HCT116 (cell line): ENCODE data around the gene PYGL. TPM values are rescaled to one million over a fixed set of nuclear protein-coding genes. Genes with fewer than 3 reads are reported as not detected.
"Not testable (repeated sequence)": the region's sequence is repeated elsewhere in the genome, so short reads cannot be mapped to it uniquely, and the experiment has no call there.

Experiments used
- ATAC-seq: fragments of 200-7000 bp; cut with Tn5 transposase; 2 replicates; pipeline ENCODE4 v1.9.1; 2020; ENCODE audit warnings: mild to moderate bottlenecking, moderate library complexity
- BruUV-seq: library from RNA; stranded (reverse); fragments of 400-500 nt; replicated peaks from 2 replicates; lab custom pipeline; 2021; lab: Mats Ljungman, UMichigan
- CTCF ChIA-PET: fragments of 300-600 bp; sonication (Branson Sonifier 250); formaldehyde crosslinking; loops from one replicate; lab custom pipeline; 2021; ENCODE audit warnings: antibody characterized with exemption; lab: Charles Lee
- POLR2A ChIA-PET: fragments of 300-600, 350-600 bp; sonication (Branson Sonifier 250); formaldehyde crosslinking; loops from one replicate; lab custom pipeline; 2021; ENCODE audit warnings: antibody characterized with exemption; lab: Charles Lee
- RAD21 ChIA-PET, 2 experiments: fragments of 300-600 bp; sonication (Branson Sonifier 250); formaldehyde crosslinking; loops; one replicate each; lab custom pipeline; 2023; ENCODE audit warnings: low total read pairs in 2 of 2; ENCODE audit not compliant: uncharacterized antibody in 2 of 2, unreplicated experiment in 2 of 2, low non-redundant PET in 1 of 2; lab: Charles Lee
- DNase-seq: peaks from one replicate; pipeline ENCODE4 v3.0.0-alpha.2; 2010; ENCODE audit warnings: low read depth, low spot score
- H2AFZ ChIP-seq: fragments of 200-600 bp; shearing (Covaris generic), sonication (generic); 2 replicates; pipeline ENCODE4 v1.6.1; 2017; ENCODE audit warnings: low read depth, mixed run types, mixed read lengths, antibody characterized with exemption, low read length; ENCODE audit not compliant: poor library complexity, severe bottlenecking
- H3K27ac ChIP-seq: 2 replicates; pipeline ENCODE4 v1.5.1; 2012; ENCODE audit warnings: low read depth, low read length
- H3K27me3 ChIP-seq: fragments of 200-600 bp; sonication (generic); 2 replicates; pipeline ENCODE4 v1.6.1; 2016; ENCODE audit warnings: mixed run types, low read length, mixed read lengths; ENCODE audit not compliant: insufficient read depth
- H3K36me3 ChIP-seq, 2 experiments: fragments of 200-500 bp in 1 of 2; fragments of 200-600 bp in 1 of 2; sonication (Bioruptor generic) in 1 of 2; sonication (generic) in 1 of 2; 2 replicates each; pipeline versions ENCODE4 v1.5.1 to v1.6.1; 2014 to 2016; ENCODE audit warnings: low read length in 2 of 2, inconsistent platforms in 1 of 2, mixed read lengths in 1 of 2, mixed run types in 1 of 2; ENCODE audit not compliant: insufficient read depth in 2 of 2, control insufficient read depth in 1 of 2
- H3K4me1 ChIP-seq, 2 experiments: fragments of 200-600 bp in 1 of 2; sonication (generic) in 1 of 2; 2 replicates each; pipeline versions ENCODE4 v1.5.1 to v1.6.1; 2012 to 2017; ENCODE audit warnings: low read length in 2 of 2, inconsistent platforms in 1 of 2, mild to moderate bottlenecking in 1 of 2, mixed read lengths in 1 of 2, mixed run types in 1 of 2, moderate library complexity in 1 of 2; ENCODE audit not compliant: insufficient read depth in 2 of 2, control insufficient read depth in 1 of 2
- H3K4me2 ChIP-seq: fragments of 200-600 bp; sonication (generic); 2 replicates; pipeline ENCODE4 v1.6.1; 2017; ENCODE audit warnings: mixed run types, low read length, mixed read lengths
- H3K4me3 ChIP-seq, 2 experiments: fragments of 200-600 bp in 1 of 2; sonication (generic) in 1 of 2; replicated peaks in 1 of 2; 2 replicates each; pipeline ENCODE4 v1.5.1; 2011 to 2016; ENCODE audit warnings: low read length in 2 of 2, control low read depth in 1 of 2, low read depth in 1 of 2, mild to moderate bottlenecking in 1 of 2, mixed read lengths in 1 of 2, mixed run types in 1 of 2
- H3K79me2 ChIP-seq: fragments of 200-600 bp; sonication (generic); 2 replicates; pipeline ENCODE4 v1.6.1; 2017; ENCODE audit warnings: mild to moderate bottlenecking, mixed run types, low read length, moderate library complexity, mixed read lengths; ENCODE audit not compliant: insufficient read depth
- H3K9ac ChIP-seq: fragments of 200-600 bp; sonication (generic); 2 replicates; pipeline ENCODE4 v1.6.1; 2016; ENCODE audit warnings: low read length, mixed read lengths
- H3K9me2 ChIP-seq: fragments of 200-600 bp; sonication (generic), shearing (Covaris generic); 2 replicates; pipeline ENCODE4 v1.6.1; 2017; ENCODE audit warnings: mixed run types, mild to moderate bottlenecking, moderate library complexity; ENCODE audit not compliant: insufficient read depth
- H3K9me3 ChIP-seq, 2 experiments: fragments of 200-500 bp in 1 of 2; fragments of 200-600 bp in 1 of 2; sonication (Bioruptor generic) in 1 of 2; sonication (generic) in 1 of 2; 2 replicates each; pipeline ENCODE4 v1.6.1; 2014 to 2017; ENCODE audit warnings: low read length in 2 of 2, mixed read lengths in 2 of 2, inconsistent platforms in 1 of 2, low read depth in 1 of 2, mild to moderate bottlenecking in 1 of 2, mixed run types in 1 of 2, moderate library complexity in 1 of 2; ENCODE audit not compliant: control insufficient read depth in 1 of 2, insufficient read depth in 1 of 2
- H4K20me1 ChIP-seq: fragments of 200-600 bp; sonication (generic), shearing (Covaris generic); 2 replicates; pipeline ENCODE4 v1.6.1; 2017; ENCODE audit warnings: mixed run types, mild to moderate bottlenecking, moderate library complexity; ENCODE audit not compliant: insufficient read depth
- CBX3 ChIP-seq: IDR thresholded peaks from 2 replicates; pipeline ENCODE4 v1.6.1; 2012; ENCODE audit warnings: low read depth
- CEBPB ChIP-seq: IDR thresholded peaks from 2 replicates; pipeline ENCODE4 v1.6.1; 2012; ENCODE audit warnings: low read depth
- intact Hi-C: fragments of 100-400 bp; cut with micrococcal nuclease; formaldehyde crosslinking; loops from 2 replicates; pipeline ENCODE4 v1.10.0; 2022
- total RNA-seq: library from RNA; stranded (reverse); gene quantifications from one replicate; pipeline ENCODE4 v1.2.1, GENCODE V29; 2021; ENCODE audit not compliant: unreplicated experiment
- TF ChIP-seq, protein P1 (sequence below), 3 experiments: fragments of 200-600 bp in 1 of 3; sonication (generic) in 1 of 3; IDR thresholded peaks in 2 of 3; conservative IDR thresholded peaks in 1 of 3; 2 replicates each; pipeline ENCODE4 v1.5.1; 2012 to 2017; ENCODE audit warnings: low read depth in 2 of 3, low read length in 2 of 3, antibody characterized with exemption in 1 of 3, borderline replicate concordance in 1 of 3, control low read depth in 1 of 3, mild to moderate bottlenecking in 1 of 3, mixed read lengths in 1 of 3, mixed run types in 1 of 3, moderate library complexity in 1 of 3; ENCODE audit not compliant: insufficient read depth in 1 of 3

The PYGL gene
- total RNA-seq, 1 experiment from 2014 or later = 173 TPM

GRCh38 chr14:50897658-50898175 is 46.6 kb downstream of the PYGL start (continued):
- TF ChIP-seq CBX3 (no peak), CEBPB (no peak)
- TF ChIP-seq, protein P1, sequence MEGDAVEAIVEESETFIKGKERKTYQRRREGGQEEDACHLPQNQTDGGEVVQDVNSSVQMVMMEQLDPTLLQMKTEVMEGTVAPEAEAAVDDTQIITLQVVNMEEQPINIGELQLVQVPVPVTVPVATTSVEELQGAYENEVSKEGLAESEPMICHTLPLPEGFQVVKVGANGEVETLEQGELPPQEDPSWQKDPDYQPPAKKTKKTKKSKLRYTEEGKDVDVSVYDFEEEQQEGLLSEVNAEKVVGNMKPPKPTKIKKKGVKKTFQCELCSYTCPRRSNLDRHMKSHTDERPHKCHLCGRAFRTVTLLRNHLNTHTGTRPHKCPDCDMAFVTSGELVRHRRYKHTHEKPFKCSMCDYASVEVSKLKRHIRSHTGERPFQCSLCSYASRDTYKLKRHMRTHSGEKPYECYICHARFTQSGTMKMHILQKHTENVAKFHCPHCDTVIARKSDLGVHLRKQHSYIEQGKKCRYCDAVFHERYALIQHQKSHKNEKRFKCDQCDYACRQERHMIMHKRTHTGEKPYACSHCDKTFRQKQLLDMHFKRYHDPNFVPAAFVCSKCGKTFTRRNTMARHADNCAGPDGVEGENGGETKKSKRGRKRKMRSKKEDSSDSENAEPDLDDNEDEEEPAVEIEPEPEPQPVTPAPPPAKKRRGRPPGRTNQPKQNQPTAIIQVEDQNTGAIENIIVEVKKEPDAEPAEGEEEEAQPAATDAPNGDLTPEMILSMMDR (IDR thresholded peaks at IDR 0.05 in 2 of 3, conservative IDR thresholded peaks at IDR 0.05 in 1 of 3; ENCODE audit: borderline replicate concordance in 1 of 3, insufficient read depth in 1 of 3, low read depth in 2 of 3, low read length in 2 of 3) = no peak

DNA sequence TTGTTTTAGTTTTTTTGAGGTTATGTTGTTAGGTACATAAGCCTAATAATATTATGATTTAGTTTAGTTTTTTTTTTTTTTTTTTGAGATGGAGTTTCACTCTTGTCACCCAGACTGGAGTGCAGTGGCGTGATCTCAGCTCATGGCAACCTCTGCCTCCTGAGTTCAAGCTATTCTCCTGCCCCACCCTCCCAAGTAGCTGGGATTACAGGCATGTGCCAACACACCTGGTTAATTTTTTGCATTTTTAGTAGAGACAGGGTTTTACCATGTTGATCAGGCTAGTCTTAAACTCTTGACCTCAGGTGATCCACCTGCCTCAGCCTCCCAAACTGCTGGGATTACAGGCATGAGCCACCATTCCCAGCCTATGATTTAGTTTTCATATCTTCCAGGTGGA is 47.3 kb downstream of the PYGL start:
- intact Hi-C loops, H2AFZ ChIP-seq, ATAC-seq, H4K20me1 ChIP-seq, H3K27ac ChIP-seq, DNase-seq, H3K9me3 ChIP-seq, H3K79me2 ChIP-seq, RAD21 ChIA-PET, H3K4me1 ChIP-seq, H3K9me2 ChIP-seq, H3K9ac ChIP-seq, CTCF ChIA-PET, H3K4me3 ChIP-seq, BruUV-seq, H3K4me2 ChIP-seq, H3K27me3 ChIP-seq, H3K36me3 ChIP-seq, POLR2A ChIA-PET: not testable (repeated sequence)

GRCh38 chr14:50896421-50896820 is 47.9 kb downstream of the PYGL start:
- H3K27ac ChIP-seq, POLR2A ChIA-PET: not testable (repeated sequence)

More at GRCh38 chr14:50896421-50896820, 47.9 kb downstream of the PYGL start:
- H3K4me1 ChIP-seq, RAD21 ChIA-PET, H3K9me2 ChIP-seq, H3K36me3 ChIP-seq, H3K79me2 ChIP-seq, H4K20me1 ChIP-seq, H3K4me2 ChIP-seq, H3K9me3 ChIP-seq, CTCF ChIA-PET, H2AFZ ChIP-seq, BruUV-seq, H3K4me3 ChIP-seq, H3K9ac ChIP-seq, ATAC-seq, H3K27me3 ChIP-seq, intact Hi-C loops, DNase-seq: not testable (repeated sequence)
